GM12892 (cell line): ENCODE results near the gene CFAP46.

Experiments
- POLR2A ChIP-seq: IDR thresholded peaks from 2 replicates; pipeline ENCODE4 v1.6.1; 2011; ENCODE audit warnings: low read depth, low read length, control low read depth
- POLR2AphosphoS5 ChIP-seq: IDR thresholded peaks from 2 replicates; pipeline ENCODE4 v1.6.1; 2011; ENCODE audit warnings: low read depth, low read length, control low read depth
- TAF1 ChIP-seq: IDR thresholded peaks from 2 replicates; pipeline ENCODE4 v1.6.1; 2011; ENCODE audit warnings: low read depth, mild to moderate bottlenecking, control low read depth, low read length, borderline replicate concordance

- TF ChIP-seq TAF1 (no peak), POLR2AphosphoS5 (no peak), POLR2A (no peak)
These were observed 93.3 kb downstream of the CFAP46 start for GRCh38 chr10:132848951-132849545.
